Dendritic cell treated with granulocyte-macrophage colony-stimulating factor and Interleukin-4, amounts not matched to agents 40 ng/mL and 50 ng/mL, for 4 days (primary cell): Measurements from ENCODE around the gene MAGEL2.
"Not testable (repeated sequence)": the region's sequence is repeated elsewhere in the genome, so short reads cannot be mapped to it uniquely, and the experiment has no call there.

ENCODE experiments used
- H3K27ac Mint-ChIP-seq: one replicate; pipeline ENCODE4 v1.8.0; 2022; ENCODE audit warnings: mild to moderate bottlenecking, mixed read lengths
- H3K27me3 Mint-ChIP-seq: one replicate; pipeline ENCODE4 v1.8.0; 2022; ENCODE audit warnings: mild to moderate bottlenecking, mixed read lengths
- H3K36me3 Mint-ChIP-seq: one replicate; pipeline ENCODE4 v1.8.0; 2022; ENCODE audit warnings: low read depth, mixed read lengths
- H3K4me1 Mint-ChIP-seq: one replicate; pipeline ENCODE4 v1.8.0; 2022; ENCODE audit warnings: low read depth, mixed read lengths
- H3K4me3 Mint-ChIP-seq: one replicate; pipeline ENCODE4 v1.8.0; 2022; ENCODE audit warnings: mild to moderate bottlenecking, moderate library complexity, mixed read lengths
- H3K9me3 Mint-ChIP-seq: one replicate; pipeline ENCODE4 v1.8.0; 2022; ENCODE audit warnings: mixed read lengths
- intact Hi-C: fragments of 100-400 bp; cut with micrococcal nuclease; formaldehyde crosslinking; loops from one replicate; pipeline ENCODE4 v1.15.0; 2022

MAGEL2 gene

DNA sequence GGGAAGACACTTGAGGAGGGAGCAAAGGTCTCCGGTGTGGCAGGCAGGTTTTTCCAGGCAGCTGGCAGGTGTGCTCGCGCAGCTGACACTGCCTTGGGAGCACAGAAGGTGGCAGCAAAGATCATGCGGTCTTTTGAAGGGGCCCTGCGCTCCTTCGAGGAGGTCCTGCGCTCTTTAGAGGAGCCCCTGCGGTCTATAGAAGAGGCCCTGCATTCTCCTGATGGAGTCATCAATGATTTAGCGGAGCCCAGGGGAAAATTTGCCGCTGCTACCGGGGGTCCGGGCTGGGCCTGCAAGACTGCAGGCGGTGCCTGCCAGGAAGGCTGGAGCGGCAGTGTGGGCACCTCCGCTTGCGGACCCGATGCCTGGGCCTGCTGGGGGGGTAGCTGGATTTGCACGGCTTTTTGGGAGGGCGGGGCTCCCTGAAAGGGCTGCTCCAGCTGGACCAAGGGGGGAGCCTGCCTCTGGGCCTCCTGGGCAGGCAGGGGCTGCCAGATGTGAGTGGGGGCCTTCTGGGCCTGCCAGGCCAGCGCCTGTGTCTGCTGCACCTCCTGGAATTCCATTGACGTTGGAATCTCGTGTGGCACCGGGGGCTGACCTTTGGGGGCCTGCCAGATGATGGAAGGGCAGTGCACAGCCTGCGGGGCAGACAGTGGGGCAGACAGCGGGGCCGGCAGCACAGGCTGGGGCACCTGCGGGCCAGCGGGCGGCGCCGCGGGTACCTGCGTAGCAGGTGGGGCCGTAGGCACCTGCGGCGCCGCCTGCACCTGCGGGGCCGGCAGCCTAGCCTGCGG is 2.1 kb downstream of the MAGEL2 start:
- H3K9me3 Mint-ChIP-seq, result no peaks in the 10 kb centered on the region
- no peaks in the 10 kb centered on the region for H3K36me3 Mint-ChIP-seq
- no peak overlapping the region for H3K4me3 Mint-ChIP-seq
- peaks cover 15% of the 10 kb centered on the region for H3K27me3 Mint-ChIP-seq
- no peaks in the 10 kb centered on the region for H3K4me1 Mint-ChIP-seq
- intact Hi-C loops, result no loop called here
- H3K27ac Mint-ChIP-seq, result no peak overlapping the region

DNA sequence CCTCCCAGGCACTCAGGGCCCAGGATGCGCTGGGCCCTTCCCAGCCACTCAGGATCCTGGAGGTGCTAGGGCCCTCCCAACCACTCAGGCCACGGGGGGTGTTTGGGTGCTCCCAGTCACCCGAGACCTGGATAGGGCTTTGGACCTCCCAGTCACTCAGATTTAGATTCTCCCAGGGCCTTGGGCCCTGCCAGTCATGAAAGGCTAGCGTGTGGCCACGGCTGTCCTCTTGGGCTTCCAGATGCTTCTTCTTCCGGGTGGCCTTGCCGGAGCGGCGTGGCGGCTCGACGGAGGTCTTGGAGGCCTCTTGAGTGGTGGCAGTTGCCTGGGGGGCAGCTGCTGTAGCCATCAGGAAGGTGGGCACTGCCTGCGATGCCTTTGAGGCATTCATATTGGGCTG is 2.8 kb downstream of the MAGEL2 start:
- peaks cover 15% of the 10 kb centered on the region for H3K27me3 Mint-ChIP-seq
- H3K36me3 Mint-ChIP-seq, result no peaks in the 10 kb centered on the region
- no peaks in the 10 kb centered on the region for H3K4me1 Mint-ChIP-seq

DNA sequence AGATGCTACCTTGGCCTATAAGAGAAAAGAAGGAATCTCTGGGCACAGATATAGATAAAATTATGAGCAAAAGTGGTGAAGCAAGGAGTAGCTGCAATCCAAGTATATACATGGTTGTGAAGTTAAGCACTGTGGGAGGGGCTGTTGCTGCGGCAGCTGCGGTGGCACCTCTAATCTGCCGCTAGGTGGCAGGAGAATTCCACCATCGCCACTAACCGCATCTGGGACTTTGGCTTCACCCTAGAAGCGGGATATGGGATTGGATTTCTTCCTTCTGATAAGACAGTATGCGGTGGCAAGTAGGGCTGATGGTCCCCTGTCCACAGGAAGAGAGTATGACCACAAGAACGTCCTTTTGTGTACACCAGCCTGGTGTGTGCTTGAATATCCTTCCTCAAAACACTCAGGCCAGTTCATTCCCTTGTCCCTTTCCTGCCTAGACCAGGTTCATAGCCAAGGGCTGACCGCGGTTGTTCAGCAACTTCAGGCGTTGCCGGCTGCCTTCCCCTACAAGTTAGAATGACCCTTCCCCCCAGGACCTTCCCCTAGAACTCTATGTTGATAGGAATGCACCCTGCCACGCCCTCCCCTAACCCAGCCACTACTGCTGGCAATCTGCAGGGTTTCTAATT is 5.1 kb downstream of the MAGEL2 start:
- H3K36me3 Mint-ChIP-seq, result no peaks in the 10 kb centered on the region
- H3K27ac Mint-ChIP-seq, result no peak overlapping the region
- H3K27me3 Mint-ChIP-seq, result peaks cover 5% of the 10 kb centered on the region
- H3K4me1 Mint-ChIP-seq, result no peaks in the 10 kb centered on the region
- H3K4me3 Mint-ChIP-seq, result no peak overlapping the region
- intact Hi-C loops, result loop anchor here (5.0 kb wide), 1 partner anchor 1860 kb away; no protein-coding TSS in a partner anchor
- no peaks in the 10 kb centered on the region for H3K9me3 Mint-ChIP-seq

More for the DNA sequence above, 2.8 kb downstream of the MAGEL2 start:
- H3K4me3 Mint-ChIP-seq, result no peak overlapping the region
- intact Hi-C loops, result loop anchor here (5.0 kb wide), 1 partner anchor 1857 kb away; no protein-coding TSS in a partner anchor
- no peak overlapping the region for H3K27ac Mint-ChIP-seq
- no peaks in the 10 kb centered on the region for H3K9me3 Mint-ChIP-seq

DNA sequence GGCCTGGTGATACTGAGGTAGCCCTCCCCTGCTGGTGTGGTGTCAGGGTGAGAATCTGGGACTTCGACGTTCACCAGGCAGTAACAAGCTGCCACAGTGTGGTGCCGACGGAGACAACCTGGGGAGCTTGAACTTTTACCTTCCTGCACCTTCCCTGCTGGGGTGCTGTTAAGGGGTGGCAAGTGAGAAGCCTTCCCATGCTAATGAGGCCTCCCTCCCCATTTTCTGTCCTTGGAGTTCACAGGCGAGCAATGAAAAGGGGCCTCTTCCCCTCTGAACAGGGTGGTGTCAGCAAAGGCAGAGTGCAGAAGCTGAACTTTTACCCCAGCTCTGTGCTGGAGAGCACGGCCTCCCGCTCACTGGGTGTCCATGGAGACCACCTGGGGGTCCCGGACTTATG is 13.5 kb downstream of the MAGEL2 start:
- intact Hi-C loops, result no loop called here
- Mint-ChIP-seq H3K4me3 (no peak overlapping the region), H3K4me1 (no peaks in the 10 kb centered on the region), H3K36me3 (no peaks in the 10 kb centered on the region), H3K9me3 (no peaks in the 10 kb centered on the region), H3K27me3 (no peaks in the 10 kb centered on the region), H3K27ac (no peak overlapping the region)

DNA sequence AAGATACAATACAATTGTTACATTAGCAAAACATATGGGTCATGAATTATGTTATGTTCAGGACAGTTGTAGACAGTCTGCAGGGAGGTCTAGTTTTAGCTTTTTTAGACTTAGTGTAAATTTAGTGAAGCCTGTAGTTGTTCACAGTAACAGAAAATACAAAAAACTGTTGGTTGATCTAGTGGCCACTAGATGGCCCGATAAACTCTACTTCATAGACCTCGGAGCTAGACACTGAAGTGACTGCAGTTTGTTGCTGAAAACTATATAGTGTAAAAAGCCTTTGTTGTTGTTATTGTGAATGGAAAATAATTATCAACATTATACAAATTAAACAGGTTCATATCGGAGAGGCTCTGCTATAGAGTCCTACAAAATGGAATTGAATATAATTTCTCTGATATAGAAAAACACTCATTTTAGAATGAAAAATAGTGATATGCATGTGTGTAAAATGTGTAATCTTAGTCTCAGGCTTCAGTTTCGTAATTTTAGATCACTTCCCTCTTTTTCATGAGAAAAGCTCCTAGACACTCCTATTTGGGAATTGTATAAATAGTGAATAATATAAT is 18.3 kb downstream of the MAGEL2 start:
- Mint-ChIP-seq H3K27me3 (no peaks in the 10 kb centered on the region), H3K27ac (no peak overlapping the region), H3K4me1 (no peaks in the 10 kb centered on the region), H3K9me3 (no peaks in the 10 kb centered on the region), H3K36me3 (no peaks in the 10 kb centered on the region), H3K4me3 (no peak overlapping the region)
- intact Hi-C loops, result no loop called here

DNA sequence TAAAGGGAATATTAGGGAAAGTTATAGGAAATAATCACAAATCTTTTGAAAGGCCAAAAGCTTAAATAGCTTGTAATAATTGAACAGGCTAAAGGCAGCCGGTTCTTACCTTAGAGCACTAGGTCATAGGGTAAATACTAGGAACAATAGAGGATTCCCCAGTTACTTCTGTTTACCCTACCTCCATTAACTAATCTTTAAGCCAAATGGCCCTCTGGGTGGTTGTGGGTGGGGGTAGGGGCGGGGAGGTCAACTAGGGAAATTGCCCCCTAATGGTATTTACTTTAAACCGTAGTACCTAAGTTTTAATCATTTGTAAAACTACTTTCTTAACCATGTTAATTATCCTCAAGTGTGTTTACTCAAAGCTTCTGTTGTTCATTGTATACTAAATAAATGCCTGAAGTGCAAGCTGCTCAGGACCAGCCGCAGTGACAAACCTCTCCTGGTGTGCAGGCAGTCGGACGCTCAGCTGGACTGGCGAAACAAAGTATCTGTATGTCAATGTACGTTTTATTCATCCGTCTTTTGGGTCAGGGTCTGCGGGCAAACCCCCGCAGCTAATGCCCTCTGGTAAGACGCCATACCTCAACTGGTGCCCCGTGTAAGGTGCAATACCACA is 18.9 kb downstream of the MAGEL2 start:
- no peak overlapping the region for H3K4me3 Mint-ChIP-seq
- intact Hi-C loops, result no loop called here
- no peak overlapping the region for H3K27ac Mint-ChIP-seq
- no peaks in the 10 kb centered on the region for H3K4me1 Mint-ChIP-seq
- H3K9me3 Mint-ChIP-seq, result no peaks in the 10 kb centered on the region
- H3K27me3 Mint-ChIP-seq, result no peaks in the 10 kb centered on the region
- no peaks in the 10 kb centered on the region for H3K36me3 Mint-ChIP-seq

DNA sequence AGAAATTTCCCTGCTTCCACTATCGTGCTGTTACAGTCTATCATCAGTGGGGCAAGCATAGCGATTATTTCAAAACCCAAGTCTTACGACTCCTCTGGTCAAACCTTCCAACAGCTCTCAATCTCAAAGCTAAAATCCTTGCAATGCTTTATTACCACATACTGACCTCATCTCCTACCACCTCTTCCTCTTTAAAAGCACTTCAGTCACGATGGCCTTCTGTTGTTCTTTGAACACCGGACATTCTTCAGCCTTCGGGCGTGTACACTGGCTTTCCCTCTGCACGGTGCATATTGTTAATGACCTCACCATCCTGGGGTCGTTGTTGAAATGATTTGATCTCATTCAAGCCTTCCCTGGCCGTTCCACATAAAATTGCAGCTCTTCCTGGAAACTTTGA is 31.1 kb downstream of the MAGEL2 start:
- H3K27me3 Mint-ChIP-seq, result no peaks in the 10 kb centered on the region
- no peak overlapping the region for H3K27ac Mint-ChIP-seq
- no peak overlapping the region for H3K4me3 Mint-ChIP-seq
- no peaks in the 10 kb centered on the region for H3K4me1 Mint-ChIP-seq
- peaks cover 10% of the 10 kb centered on the region for H3K9me3 Mint-ChIP-seq
- intact Hi-C loops, result no loop called here
- no peaks in the 10 kb centered on the region for H3K36me3 Mint-ChIP-seq

DNA sequence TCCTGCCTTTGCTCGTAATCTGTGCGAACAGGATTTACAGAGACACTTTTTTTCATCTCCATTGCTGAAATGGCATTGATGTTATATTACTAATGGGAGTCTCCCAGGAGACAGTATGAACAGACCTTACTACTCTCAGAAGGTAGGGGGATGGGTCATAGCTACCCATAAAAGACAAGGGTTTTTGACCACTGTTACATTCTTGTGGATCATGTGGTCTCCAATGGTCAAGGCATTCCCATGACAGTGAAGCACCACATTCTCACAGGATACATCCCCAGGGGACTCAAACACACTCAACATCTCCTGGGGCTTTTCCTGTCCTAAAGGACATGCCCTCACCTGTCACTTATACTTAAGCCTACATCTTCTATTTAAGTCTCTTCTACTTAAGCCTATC is 41.4 kb downstream of the MAGEL2 start:
- Mint-ChIP-seq H3K36me3 (no peaks in the 10 kb centered on the region), H3K4me1 (no peaks in the 10 kb centered on the region), H3K9me3 (no peaks in the 10 kb centered on the region), H3K27ac (no peak overlapping the region), H3K27me3 (no peaks in the 10 kb centered on the region), H3K4me3 (no peak overlapping the region)
- intact Hi-C loops, result no loop called here

DNA sequence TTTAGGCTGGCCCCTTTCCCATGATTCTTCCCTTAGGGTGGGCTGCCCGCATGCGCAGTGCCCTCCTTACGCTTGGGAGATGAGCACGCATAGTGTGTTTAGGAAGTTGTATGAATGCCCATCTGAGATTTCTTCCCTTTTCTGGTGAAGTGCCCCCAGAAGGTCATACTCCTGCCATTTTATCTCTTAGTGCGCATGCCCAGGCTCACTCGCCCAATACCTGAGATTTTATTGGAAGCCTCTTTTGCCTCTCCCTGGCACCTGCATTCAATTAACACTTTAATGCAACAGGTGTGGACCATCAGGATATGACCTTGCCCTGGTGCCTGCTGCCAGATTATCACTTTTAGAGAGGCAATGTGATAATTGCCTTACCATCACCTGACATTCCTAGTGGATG is 45.5 kb downstream of the MAGEL2 start:
- H3K9me3 Mint-ChIP-seq, result no peaks in the 10 kb centered on the region
- H3K27ac Mint-ChIP-seq, result no peak overlapping the region
- intact Hi-C loops, result no loop called here
- no peaks in the 10 kb centered on the region for H3K4me1 Mint-ChIP-seq
- no peaks in the 10 kb centered on the region for H3K27me3 Mint-ChIP-seq
- no peak overlapping the region for H3K4me3 Mint-ChIP-seq
- H3K36me3 Mint-ChIP-seq, result no peaks in the 10 kb centered on the region

DNA sequence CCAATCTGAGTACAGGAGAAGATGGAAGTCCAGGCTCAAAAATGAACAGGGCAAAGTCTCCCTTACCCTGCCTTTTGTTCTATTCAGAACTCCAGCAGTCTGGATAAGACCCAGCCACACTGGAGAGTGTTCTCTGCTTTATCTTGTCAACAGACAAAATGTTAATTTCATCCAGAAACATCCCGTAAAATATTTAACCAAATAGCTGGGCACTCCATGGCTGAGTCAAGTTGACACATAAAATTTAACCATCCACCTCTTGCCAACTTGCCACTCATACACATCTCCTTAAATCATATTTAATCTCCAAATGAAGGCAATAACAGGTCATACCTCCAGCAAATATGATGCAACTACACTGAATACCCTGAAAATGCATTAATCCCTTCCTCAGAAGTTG is 48.6 kb downstream of the MAGEL2 start:
- intact Hi-C loops, result no loop called here
- H3K36me3 Mint-ChIP-seq, result no peaks in the 10 kb centered on the region
- no peaks in the 10 kb centered on the region for H3K9me3 Mint-ChIP-seq
- H3K27me3 Mint-ChIP-seq, result no peaks in the 10 kb centered on the region
- no peak overlapping the region for H3K27ac Mint-ChIP-seq
- no peaks in the 10 kb centered on the region for H3K4me1 Mint-ChIP-seq
- no peak overlapping the region for H3K4me3 Mint-ChIP-seq

DNA sequence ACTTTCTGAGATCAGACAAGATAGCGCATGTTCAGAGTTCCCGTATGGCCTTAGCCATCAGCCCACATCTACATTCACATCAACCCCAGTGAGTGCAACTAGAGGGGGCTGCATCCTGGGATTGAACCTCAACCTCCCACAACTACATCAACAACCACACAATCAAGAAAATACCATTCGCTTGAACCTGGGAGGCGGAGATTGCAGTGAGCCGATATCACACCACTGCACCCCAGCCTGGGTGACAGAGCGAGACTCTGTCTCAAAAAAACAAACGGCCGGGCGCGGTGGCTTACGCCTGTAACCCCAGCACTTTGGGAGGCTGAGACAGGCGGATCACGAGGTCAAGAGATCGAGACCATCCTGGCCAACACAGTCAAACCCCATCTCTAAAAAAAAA is 50.4 kb downstream of the MAGEL2 start:
- H3K4me1 Mint-ChIP-seq, H3K27me3 Mint-ChIP-seq, H3K4me3 Mint-ChIP-seq, intact Hi-C loops, H3K9me3 Mint-ChIP-seq, H3K27ac Mint-ChIP-seq, H3K36me3 Mint-ChIP-seq: not testable (repeated sequence)

DNA sequence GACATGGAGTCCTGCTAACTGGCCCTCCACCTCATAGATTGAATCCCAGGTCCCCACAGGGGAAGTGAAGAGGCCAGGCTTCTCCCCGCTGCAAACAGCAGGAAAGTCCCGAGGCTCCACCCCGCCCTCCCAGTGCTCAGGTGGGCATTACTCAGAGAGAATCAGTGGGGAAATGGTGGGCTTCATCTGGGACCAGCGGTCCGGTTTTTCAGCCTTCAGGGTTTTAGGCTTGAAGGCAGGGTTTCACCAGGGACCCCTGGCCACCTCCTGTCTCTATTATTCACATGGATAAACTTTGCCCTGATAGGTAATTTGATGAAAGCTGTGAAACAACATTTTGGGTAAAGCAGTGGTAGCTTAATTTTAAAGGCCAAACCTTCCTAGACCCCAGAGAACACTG is 50.9 kb downstream of the MAGEL2 start:
- H3K4me1 Mint-ChIP-seq, result no peaks in the 10 kb centered on the region
- no peaks in the 10 kb centered on the region for H3K36me3 Mint-ChIP-seq
- H3K27me3 Mint-ChIP-seq, result no peaks in the 10 kb centered on the region
- no peak overlapping the region for H3K27ac Mint-ChIP-seq
- H3K9me3 Mint-ChIP-seq, result no peaks in the 10 kb centered on the region
- no peak overlapping the region for H3K4me3 Mint-ChIP-seq
- intact Hi-C loops, result no loop called here

DNA sequence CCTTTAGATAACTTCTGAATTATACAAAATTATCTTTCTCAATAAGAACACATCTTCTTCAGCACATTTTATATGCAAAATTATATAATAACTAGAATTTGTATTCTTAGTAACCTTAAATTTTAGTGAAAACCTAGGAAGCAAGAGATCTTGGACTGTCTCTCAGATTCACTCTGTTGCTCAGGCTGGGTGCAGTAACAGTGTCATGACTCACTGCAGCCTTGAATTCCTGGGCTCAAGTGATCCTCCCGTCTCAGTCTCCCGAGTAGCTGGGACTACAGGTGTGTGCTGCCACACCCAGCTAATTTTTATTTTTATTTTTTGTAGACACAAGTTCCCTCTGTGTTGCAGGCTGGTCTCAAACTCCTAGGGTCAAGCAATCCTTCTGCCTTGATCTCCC is 52.3 kb downstream of the MAGEL2 start:
- intact Hi-C loops, result no loop called here
- H3K4me3 Mint-ChIP-seq, result no peak overlapping the region
- H3K27me3 Mint-ChIP-seq, result no peaks in the 10 kb centered on the region
- H3K9me3 Mint-ChIP-seq, result no peaks in the 10 kb centered on the region
- no peaks in the 10 kb centered on the region for H3K4me1 Mint-ChIP-seq
- no peak overlapping the region for H3K27ac Mint-ChIP-seq
- no peaks in the 10 kb centered on the region for H3K36me3 Mint-ChIP-seq

DNA sequence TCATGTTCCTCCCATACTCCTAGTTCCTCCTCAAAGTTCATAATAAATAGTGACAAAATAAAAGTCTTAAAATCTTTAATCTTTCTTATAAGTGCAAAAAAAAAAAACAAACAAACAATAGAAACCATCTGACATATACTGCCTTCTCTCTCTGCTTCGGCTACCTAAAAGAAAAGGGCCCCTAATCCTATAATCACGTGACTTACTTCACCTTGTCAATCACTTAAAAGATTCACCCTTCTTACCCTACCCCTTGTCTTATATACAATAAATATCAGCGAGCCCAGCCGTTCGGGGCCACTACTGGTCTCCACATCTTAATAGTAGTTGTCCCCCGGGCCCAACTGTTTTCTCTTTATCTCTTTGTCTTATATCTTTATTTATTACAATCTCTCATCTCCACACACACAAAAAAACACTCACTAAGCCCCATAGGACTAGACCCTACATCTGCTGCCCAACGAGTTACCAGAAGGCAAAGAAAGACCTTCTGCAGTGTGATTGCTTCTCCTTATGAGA is 53.4 kb downstream of the MAGEL2 start:
- no peaks in the 10 kb centered on the region for H3K36me3 Mint-ChIP-seq
- intact Hi-C loops, result no loop called here
- no peaks in the 10 kb centered on the region for H3K9me3 Mint-ChIP-seq
- no peaks in the 10 kb centered on the region for H3K4me1 Mint-ChIP-seq
- H3K27ac Mint-ChIP-seq, result no peak overlapping the region
- H3K27me3 Mint-ChIP-seq, result no peaks in the 10 kb centered on the region
- no peak overlapping the region for H3K4me3 Mint-ChIP-seq
